22Rv1 (cell line): ENCODE data around the gene RGS9BP.

ENCODE experiments used
- ZFX ChIP-seq: fragments of 450-650 bp; IDR thresholded peaks from 2 replicates; pipeline ENCODE4 v1.6.1; 2017; ENCODE audit warnings: antibody characterized with exemption, borderline replicate concordance
- TF ChIP-seq, protein P1 (sequence below): fragments of 450-650 bp; IDR thresholded peaks from 2 replicates; pipeline ENCODE4 v1.5.1; 2017; ENCODE audit warnings: mild to moderate bottlenecking

DNA sequence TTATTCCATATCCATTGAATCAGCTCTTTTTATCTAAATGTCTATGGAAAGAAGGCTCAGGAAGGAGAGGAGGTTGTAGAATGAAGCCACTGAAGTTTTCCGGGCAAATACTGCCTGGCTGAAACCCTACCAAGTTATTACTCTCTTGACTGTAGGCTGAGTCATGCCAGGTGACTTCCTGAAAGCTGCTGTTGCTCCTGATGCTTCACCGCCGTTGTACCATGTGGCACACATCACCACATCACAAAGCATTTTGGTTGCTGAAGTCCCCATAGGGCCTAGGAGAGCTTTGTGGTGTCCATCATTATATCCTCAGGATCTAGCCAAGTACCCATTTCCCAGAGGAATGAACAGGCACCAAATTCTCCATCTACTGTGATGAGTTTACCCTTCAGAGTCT, 32.8 kb downstream of the RGS9BP start:
- TF ChIP-seq, protein P1, sequence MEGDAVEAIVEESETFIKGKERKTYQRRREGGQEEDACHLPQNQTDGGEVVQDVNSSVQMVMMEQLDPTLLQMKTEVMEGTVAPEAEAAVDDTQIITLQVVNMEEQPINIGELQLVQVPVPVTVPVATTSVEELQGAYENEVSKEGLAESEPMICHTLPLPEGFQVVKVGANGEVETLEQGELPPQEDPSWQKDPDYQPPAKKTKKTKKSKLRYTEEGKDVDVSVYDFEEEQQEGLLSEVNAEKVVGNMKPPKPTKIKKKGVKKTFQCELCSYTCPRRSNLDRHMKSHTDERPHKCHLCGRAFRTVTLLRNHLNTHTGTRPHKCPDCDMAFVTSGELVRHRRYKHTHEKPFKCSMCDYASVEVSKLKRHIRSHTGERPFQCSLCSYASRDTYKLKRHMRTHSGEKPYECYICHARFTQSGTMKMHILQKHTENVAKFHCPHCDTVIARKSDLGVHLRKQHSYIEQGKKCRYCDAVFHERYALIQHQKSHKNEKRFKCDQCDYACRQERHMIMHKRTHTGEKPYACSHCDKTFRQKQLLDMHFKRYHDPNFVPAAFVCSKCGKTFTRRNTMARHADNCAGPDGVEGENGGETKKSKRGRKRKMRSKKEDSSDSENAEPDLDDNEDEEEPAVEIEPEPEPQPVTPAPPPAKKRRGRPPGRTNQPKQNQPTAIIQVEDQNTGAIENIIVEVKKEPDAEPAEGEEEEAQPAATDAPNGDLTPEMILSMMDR = no peak
- no peak for TF ChIP-seq ZFX
